Measurements from ENCODE around the gene HEATR5A.
"Not testable (repeated sequence)": the region's sequence is repeated elsewhere in the genome, so short reads cannot be mapped to it uniquely, and the experiment has no call there.

Gene HEATR5A

DNA sequence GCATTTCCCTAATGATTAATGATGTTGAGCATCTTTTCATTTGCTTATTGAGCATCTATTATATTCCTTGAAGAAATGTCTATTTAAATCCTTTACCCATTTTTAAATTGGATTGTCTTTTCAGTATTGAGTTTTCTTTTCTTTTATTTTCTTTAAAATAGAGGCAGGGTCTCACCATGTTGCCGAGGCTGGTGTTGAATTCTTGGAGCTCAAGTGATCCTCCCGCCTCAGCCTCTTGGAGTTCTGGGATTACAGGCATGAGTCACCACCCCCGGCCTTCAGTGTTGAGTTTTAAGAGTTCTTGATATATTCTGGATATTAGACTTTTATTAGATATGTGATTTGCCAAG, 139.5 kb downstream of the HEATR5A start:
- DNase-seq (ENCODE audit: low read depth), result no peak

DNA sequence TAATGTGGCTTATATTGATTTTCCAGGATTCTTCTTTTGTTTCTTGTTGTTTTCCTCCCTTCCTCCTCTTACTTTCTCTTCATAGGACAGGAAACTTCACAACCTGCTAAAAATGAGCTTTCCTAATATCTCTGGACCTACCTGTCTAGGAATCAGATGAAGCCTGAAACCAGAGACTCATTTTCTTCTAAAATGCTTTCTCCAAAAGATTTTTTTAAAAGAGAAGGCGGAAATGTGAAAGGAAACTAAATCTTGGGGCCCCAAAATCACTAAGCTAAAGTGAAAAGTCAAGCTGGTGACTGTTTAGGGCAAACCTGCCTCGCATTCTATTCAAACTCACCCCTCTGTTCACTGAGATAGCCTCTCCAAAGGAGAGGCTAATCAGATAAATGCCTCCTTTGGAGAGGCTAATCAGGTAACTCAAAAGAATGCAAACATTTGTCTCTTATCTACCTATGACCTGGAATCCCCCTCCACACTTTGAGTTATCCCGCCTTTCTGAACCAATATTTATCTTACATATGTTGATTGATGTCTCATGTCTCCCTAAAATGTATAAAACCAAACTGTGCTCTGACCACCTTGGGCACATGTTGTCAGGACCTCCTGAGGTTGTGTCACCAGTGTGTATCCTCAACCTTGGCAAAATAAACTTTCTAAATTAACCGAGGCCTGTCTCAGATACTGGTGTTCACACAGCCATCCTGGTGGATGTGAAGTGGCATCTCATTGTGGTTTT, 140.0 kb downstream of the HEATR5A start:
- no peak for DNase-seq (ENCODE audit: low read depth)

DNA sequence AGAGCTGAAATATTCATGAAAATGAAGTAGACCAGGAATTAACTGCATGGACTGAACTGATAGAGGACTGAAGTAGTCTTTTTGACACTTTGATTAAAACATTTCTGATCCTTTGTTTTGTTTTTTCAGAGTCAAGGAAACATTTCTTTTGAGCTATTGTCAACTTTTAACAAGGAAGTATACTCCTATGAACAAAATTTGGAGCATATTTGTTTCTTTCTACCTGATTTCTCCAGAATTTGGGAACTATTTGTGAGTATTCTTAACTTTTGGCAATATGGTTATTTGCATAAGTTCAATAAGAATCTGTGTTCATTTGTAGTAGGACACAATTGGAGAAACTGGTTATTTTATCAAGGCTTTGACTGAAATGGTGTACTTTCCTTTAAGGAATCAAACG, 141.5 kb downstream of the HEATR5A start:
- DNase-seq (ENCODE audit: low read depth), result no peak

DNA sequence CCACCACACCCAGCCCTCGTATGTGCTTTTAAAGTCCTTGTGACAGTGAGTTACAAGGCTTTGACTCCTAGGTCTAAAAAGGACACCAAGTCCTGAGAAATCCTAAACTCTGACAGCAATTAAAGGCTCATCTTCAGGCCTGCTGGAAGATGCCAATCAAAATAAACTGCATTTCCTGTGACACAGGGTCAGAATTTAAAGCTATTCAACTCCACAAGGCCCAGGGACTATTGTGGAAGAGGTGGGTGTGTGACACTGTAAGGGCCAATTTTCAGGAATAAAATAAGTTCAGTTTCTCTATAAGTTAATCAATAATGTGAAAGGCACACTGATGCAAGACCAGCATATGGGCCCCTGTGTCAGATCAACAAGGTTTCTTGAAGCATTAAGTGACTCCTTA, 143.3 kb downstream of the HEATR5A start:
- no peak for DNase-seq (ENCODE audit: low read depth)

DNA sequence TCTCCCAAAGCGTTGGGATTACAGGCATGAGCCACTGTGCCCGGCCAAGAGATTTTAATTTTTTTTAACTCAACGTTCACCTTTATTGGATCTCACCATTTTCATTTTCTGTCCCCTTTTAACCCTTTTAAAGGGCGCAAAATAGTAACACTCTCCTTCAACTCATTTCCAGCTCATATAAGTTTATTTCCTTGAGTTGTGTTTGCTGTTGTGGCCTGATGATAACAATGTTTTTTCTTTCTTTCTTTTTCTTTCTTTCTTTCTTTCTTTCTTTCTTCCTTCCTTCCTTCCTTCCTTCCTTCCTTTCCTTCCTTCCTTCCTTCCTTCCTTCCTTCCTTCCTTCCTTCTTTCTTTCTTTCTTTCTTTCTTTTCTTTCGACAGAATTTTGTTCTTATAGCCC, 143.9 kb downstream of the HEATR5A start:
- not testable (repeated sequence) for DNase-seq (ENCODE audit: low read depth)

DNA sequence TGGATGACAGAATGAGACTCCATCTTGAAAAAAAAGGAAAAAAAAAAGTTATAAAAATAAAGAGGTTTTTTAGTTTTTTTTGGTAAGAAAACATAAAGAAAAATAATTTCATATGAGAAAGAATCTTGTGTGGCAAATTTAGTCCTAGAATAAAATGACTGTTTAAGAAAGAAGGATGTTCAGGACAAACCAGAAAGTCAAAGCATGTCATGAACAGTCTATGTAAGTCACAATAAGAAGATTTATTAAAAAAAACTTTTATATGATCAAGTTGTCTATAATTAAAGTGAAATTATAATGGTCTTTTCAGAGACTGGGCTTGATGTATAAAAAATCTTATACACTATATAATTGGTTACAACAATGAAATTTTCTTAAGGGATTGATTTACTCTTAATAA, 144.6 kb downstream of the HEATR5A start:
- DNase-seq (ENCODE audit: low read depth), result no peak

DNA sequence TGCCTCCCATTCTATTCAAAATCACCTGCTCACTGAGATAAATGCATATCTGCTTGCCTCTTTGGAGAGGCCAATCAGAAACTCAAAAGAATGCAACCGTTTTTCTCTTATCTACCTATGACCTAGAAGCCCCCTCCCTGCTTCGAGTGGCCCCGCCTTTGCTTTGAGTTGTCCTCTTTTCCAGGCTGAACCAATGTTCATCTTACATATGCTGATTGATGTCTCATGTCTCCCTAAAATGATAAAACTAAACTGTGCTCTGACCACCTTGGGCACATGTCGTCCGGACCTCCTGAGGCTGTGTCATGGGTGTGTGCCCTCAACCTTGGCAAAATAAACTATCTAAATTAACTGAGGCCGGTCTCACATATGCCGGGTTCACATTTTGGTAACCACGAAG, 148.7 kb downstream of the HEATR5A start:
- DNase-seq (ENCODE audit: low read depth), result no peak

DNA sequence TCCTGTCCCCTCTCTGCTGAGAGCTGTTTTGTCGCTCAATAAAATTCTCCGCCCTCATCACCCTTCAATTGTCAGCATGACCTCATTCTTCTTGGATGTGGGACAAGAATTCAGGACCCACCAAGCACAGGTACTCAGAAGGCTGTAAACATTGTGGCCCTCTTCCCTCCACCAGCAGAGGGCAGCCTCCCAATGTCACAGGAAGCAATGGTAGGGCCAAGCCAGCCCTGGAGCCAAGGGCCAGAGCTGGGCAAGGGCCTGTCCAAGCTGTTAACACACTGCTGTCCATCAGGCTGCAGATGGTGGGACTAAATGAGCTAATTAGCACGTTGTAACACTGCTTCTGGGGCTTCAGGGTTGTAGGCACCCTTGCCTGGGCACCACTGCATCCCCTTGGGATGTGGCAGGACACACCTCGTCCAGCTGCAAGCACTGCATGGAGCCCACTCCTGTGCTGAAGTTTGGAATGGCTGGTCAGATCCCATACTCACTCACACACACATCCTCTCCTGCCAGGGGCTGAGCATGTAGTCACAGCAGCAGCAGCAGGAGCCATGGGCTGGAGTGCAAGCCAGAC, 150.1 kb downstream of the HEATR5A start:
- no peak for DNase-seq (ENCODE audit: low read depth)

DNA sequence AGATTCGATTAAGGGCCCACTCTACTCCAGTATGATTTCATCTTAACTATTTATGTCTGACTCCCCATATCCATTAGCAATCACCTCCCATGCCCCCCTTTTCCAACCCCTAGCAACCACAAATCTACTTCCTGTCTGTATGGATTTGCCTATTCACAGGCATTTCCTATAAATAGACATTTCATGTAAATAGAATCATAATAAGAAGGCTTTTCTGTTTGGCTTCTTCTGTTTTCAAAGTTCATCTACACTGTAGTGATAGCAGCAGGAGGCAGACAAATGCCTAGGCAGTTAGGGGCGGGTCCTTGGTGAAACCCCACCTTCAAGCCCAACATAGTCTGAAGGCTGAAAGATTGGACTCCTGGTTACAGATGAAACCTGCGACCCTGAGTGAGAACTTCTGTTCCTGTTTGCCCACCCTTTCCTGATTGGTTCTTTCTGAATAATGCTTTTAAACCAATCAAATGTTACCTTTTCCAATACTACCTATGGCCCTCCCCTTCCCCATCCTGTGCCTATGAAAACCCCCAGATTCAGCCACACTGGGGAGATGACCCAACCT, 150.6 kb downstream of the HEATR5A start:
- no peak for DNase-seq (ENCODE audit: low read depth)

DNA sequence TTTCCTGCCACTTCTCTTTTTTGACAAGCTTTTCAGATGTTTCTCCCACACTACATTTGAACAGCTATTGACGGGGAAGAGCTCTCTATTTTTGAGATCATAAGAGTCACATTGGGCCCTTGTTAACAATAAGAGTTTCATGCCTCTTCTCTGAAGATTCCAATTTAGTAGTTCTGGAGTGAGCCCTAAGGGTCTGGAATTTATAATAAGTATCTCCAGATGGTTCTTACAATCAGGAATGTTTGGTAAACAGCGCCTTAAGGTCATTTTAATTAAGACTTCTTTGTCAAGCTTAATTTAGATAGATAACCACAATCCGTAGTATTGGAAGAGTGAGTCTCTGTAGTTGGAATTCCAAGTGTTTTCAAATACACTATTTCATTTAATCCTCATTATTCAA, 152.1 kb downstream of the HEATR5A start:
- DNase-seq (ENCODE audit: low read depth), result no peak

DNA sequence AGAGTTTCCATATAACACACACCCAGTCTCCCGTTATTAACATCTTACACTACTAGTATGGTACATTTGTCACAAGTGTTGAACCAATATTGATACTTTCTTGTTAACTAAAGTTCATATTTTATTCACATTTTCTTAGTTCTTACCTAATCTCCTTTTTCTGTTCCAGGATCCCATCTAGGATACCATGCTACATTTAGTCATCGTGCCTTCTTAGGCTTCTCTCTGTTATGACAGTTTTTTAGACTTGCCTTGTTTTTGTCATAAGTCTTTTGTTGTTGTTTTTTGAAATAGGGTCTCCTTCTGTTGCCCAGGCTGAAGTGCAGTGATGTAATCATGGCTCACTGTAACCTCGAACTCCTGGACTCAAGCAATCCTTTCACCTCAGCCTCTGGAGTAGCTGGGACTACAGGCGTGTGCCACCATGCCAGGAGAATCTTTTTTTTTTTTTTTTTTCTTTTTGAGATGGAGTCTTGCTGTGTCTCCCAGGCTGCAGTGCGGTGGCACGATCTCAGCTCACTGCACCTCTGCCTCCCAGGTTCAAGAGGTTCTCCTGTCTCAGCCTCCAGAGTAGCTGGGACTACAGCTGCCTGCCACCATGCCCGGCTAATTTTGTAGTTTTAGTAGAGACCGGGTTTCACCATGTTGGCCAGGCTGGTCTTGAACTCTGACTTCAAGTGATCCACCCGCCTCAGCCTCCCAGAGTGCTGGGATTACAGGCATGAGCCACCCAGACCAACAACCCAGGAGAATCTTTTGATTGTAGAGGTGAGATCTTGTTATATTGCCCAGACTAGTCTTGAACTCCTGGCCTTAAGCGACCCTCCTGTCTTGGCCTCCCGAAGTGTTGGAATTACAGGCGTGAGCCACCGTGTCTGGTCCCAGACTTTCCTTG, 153.7 kb downstream of the HEATR5A start:
- no peak for DNase-seq (ENCODE audit: low read depth)

DNA sequence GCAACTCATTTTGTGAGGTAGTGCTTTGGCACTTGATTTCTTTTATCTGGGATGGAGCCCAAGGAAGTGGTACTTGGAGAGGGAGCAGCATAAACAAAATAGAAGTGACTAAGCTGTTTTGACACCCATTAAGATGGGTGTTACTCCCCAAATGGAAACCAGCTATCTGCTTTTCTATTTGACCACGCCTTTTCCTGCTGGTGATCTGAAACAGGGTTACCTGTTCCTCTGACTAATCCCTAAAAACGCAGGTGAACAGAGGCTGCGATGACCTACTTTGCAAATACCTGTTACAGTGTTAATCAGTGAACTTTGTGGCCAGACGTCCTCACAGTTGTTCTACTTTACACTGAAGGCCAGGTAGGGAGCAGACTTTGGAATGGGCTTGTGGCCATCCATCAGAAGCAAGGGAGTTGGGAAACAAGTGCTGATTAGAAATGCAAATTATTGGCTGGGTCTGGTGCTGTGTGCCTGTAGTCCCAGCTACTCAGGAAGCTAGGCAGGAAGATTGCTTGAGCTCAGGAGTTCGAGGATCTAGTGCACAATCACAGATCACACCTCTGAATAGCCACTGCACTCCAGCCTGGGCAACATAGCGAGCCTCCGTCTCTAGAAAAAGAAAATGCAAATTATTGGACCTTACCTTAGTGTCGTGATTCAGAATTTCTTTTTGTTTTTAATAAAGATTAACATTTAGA, 154.5 kb downstream of the HEATR5A start:
- no peak for DNase-seq (ENCODE audit: low read depth)

DNA sequence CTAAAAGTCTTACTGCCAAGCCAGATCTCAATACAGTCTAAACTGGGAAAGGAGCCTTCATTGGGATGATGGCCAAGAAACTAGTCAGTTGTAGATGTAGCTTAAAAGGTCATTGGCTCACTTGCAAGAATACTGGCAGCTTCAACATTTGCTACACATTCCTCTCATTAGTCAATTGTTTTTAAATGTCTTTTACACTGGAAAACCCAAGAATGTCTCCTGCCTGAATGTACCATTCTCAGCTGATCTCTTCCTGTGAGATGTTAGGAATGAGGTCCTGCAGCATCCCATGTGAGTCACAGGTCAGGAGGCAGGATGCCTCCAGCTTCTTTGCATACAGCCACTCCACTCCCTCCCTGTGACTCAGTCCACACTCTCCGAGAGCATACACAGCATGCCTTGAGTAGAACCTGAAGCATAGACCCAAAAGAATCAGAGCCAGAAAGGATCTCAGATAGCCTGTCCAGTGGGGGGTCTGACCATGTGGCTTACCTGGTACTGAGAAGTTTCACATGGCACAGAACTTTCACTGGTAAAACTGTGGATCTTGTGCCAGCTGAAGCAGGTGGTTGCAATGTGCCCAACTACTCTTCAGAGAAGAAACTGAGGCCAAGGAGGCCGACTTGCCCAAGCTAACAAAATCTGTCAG, 156.7 kb downstream of the HEATR5A start:
- no peak for DNase-seq (ENCODE audit: low read depth)

DNA sequence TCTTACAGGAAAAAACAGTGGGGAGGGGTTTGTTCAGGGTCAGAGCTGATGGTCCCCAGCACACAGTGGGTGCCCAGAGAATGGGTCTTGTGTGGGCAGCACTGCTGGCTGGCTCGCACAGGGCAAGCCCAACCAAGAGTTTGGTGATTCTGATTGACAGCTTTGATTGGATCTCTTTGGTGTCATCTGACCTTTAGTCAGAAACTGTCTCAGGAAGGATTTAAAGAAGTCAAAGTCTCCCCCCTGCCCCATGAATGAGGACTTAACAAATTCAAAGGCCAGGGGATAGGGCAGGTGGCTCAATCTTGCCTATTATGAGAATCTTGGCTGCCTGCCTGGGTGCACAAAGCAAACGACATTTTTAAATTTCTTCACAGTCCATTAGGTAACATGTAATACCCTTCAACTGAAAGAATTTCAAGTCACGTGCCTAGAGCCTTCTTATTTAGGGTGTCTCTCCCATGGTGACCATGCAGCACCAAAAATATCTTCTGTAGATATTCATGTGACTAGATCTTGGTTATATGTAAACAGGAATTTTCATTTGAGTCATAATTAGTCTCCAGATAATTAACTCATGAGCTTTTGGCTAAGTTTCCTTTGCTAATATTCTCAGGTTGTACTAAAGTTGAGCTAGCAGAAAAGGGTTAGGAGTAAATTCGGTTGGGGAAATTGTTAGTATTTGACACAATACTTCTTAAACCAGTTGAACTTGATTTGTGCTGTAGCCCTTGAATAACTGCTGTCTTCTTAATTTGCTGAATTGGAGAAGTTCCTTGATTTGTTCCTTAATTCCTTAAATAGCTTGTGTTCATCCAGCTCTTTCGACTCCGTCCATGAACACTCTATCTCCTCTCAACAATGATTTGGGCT, 158.3 kb downstream of the HEATR5A start:
- DNase-seq (ENCODE audit: low read depth), result no peak

DNA sequence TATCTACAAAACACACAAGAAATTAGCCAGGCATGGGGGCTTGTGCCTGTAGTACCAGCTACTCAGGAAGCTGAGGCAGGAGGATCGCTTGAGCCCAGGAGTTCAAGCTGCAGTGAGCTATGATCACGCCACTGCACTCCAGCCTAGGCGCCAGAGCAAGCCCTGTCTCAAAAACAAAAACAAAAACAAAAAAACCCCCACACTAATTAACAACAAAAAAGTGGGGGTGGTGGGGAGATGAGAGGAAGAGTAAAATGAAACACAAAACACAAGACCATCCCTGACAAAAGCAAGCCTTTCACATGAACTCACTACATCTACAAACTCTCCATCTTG, 158.9 kb downstream of the HEATR5A start:
- DNase-seq (ENCODE audit: low read depth), result no peak

DNA sequence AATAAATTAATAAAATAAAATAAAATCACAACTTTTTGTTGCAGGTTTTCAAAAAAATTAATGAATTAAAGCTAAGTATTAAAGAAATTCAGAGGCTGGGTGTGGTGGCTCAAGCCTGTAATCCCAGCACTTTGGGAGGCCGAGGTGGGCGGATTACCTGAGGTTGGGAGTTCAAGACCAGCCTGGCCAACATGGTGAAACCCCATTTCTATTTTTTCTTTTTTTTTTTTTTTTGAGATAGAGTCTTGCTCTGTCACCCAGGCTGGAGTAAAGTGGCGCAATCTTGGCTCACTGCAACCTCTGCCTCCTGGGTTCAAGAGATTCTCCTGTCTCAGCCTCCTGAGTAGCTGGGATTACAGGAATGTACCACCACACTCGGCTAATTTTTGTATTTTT, 161.3 kb downstream of the HEATR5A start:
- not testable (repeated sequence) for DNase-seq (ENCODE audit: low read depth)

DNA sequence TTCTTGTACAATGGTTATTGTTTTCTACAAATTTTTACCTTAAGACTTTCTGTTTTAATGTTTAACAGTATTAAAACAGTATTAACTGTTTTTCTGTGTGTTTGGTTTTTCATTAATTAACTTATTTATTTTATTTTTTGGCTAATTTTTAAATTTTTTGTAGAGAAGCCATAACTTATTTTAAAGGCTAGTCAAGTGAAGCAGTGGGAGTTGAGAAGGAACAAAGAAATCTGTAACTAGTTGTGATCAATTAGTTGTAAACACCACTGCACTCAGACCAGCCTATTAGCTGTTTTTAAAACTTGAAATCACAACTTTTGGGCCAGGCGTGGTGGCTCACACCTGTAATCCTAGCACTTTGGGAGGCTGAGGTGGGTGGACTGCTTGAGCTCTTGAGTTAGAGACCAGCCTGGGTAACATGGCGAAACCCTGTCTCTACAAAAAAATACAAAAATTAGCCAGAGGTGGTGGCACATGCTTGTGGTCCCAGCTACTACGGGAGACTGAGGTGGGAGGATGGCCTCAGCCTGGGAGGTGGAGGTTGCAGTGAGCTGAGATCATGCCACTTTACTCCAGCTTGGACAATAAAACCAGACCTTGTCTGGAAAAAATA, 161.8 kb downstream of the HEATR5A start:
- DNase-seq (ENCODE audit: low read depth), result no peak

DNA sequence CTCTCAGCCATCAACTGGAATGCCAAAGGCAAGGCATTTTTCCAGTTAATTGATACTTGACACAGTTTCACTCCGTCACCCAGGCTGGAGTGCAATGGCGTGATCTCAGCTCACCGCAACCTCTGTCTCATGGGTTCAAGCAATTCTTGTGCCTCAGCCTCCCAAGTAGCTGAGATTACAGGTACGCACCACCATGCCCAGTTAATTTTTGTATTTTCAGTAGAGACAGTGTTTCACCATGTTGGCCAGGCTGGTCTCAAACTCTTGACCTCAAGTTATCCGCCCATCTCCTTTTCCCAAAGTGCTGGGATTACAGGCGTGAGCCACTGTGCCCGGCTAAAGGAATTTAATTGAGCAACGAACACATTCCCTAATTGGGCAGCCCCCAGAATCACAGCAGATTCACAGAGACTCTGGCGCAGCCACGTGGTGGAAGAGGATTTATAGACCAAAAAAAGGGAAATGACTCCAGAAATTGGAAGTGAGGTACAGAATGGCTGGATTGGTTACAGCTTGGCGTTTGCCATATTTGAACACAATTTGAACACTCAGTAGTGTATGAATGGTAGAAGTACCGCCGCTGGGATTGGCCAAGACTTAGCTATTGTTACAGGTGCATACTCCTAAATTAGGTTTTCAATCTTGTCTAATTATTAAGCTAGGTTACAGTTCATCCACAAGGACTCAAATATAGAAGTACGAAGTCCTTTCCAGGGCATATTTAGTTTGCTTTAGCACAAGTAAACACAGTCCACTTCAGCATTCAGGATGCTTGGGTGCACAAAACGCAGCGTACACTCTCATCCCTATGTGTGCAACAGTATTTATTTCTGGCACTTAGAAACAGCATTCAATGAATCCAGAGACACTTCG, 162.6 kb downstream of the HEATR5A start:
- not testable (repeated sequence) for DNase-seq (ENCODE audit: low read depth)

DNA sequence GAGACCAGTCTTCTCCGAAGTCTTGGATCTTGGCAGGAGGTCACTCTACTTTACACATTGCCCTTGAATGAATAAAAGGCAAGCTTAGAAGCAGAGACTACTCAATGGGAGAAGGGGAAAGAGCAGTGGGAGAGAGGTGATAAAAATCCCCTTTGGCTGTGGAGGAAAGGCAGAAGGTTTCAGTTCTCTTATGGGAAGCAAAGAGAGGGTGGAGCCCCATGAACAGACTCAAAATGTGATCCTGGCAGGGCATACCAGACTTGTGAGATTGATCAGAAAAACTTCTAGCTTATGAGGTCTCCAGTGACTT, 163.2 kb downstream of the HEATR5A start:
- DNase-seq (ENCODE audit: low read depth), result no peak
